Middle frontal gyrus (tissue), 1 donor: ENCODE results near the gene ANGEL2.

ENCODE experiments used
- DNase-seq: peaks from one replicate; pipeline ENCODE4 v3.0.0-alpha.2; 2015; ENCODE audit warnings: low spot score; ENCODE audit errors: extremely low spot score

ANGEL2 gene

DNA sequence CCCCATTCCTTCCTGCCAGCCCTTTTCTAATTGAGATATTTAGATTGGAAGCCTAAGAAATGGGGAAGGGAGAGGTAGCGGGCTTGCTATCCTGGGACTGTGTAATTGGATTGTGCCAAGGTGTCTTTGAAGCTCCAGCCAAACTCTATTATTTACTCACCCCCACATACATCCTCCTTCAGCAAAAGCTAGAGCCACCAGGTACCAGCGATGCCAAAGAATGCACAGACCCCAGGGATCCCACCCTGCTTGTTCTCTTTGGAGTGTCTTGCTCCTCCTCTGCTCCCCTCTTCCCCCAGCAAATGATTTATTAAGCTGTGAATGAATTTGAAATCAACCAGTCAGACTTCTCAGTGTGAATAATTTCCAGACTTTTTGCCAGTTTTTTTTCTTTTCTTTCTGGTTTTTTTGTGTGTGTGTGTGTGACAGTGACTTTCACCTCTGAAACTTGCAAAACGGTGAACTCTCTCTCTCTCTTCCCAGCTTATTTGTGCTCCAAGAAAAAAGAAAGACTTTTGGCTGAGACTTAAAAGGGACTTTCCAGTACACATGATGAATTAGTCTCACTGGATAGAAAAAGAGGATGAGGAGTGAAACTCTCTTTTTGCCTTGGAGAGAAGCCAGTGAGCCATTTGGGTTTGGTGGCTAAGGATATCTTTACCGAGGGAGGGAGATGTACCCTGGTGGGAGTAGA, 63.6 kb downstream of the ANGEL2 start:
- DNase-seq: no peak

DNA sequence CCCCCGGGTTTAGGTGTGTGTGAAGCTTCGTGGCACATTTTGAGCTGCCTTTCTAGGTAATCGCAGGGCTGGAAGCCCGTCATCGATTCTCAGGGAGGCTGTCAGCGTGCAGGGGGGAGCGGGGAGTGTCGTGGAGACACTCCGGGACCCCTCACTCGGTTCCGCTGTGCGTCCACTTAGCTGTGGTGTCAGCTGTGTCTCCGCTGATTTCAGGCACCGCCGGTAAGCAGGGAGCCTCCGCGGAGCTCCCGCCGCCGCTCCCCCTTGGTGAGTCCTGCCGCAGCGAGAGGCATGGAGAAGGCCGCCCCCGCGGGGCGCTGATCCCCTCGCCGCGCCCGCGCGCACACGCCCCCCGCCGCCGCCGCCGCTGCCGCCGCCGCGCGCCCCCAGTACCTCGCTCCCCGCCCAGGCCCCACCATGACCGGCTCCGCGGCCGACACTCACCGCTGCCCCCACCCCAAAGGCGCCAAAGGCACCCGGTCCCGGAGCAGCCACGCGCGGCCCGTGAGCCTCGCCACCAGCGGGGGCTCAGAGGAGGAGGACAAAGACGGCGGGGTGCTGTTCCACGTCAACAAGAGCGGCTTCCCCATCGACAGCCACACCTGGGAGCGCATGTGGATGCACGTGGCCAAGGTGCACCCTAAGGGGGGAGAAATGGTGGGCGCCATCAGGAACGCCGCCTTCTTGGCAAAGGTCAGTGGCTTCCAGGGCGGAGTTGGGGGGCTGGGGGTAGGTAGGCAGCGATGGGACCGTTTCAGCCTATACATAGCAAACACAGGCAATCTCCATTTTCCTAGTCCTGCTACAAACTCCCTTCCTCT, 64.3 kb downstream of the ANGEL2 start:
- no peak for DNase-seq

DNA sequence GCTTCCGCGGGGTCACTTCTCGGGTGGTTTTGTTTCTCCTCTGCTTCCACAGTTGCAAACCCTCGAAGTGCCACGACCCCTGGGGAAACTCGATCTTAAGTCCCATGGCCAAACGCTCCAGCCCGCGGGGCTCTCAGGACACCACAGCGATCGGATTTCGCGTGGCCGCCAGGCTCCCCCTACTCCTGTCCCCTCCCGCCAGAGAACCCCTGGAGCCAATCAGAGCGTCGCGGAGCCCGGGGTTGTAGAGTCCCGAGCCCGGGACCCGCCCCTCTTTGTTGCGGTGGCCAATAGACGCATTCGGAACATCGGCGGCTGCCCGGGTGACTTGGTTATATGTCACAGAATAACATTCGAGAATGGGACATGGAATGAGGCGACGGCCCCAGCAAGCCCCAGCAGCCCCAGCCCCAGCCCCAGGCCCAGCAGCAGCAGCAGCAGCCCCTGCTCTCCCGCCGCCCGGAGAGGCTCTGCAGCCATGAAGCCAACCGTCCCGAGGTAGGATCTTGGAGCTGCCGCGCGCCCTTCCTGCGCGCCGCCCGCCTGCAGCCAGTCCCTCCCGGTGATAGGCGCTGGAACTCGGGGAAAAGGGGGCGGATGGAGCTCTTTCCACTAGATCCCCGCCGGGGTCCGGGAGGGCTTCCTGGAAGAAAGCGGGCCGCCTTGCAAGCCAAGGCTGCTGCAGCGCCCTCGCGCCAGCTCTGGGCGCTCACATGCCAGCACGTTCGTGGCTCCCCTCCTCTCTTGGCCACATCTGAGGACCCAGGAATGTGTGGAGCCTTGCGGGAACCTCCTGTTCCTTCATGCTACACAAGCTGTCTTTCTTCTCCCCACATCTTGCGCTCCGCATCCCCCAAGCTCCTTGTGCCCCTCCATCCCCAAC, 65.2 kb downstream of the ANGEL2 start, which contains the start of gene VASH2:
VASH2 (plus strand) TSS at position 299 of the 883 bp plus-strand sequence. CDS start 1,002 bp downstream, outside the sequence.
- peak; percentile 76 for DNase-seq

DNA sequence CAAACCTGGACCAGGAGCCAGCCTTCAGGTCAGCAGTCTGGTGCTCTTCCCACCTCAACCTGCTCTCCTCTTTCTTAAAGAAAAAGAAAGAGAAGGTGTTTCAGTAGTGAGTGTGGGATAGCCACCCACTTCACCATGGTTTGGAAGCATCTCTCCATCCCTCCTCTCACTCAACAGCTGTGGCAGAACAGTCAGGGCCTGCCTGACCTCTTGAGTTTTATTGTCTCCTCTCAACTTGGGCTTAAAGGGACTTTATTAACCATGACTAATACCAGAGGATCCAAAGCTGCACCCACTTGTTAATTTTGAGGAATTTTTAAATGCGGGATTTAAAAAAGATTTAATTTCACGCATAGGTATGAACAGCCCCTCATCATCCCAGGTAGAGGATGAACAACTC, 65.9 kb downstream of the ANGEL2 start:
- DNase-seq: no peak

DNA sequence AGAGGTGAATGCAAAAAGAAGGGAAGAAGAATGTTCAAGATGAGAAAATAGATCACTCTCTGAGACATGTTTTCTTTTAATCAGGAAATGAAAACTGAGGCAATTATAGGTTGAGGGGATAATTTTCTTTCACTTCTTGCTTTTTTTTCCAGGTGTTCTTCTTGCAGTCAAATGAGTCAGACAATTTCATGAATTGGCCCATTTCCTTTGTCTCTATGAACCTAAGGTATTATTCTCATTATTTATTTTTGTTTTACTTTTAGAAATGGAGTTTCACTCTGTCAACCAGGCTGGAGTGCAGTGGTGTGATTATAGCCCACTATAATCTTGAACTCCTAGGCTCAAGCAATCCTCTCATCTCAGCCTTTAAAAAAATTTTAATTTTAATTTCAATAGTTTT, 68.8 kb downstream of the ANGEL2 start:
- DNase-seq: no peak

DNA sequence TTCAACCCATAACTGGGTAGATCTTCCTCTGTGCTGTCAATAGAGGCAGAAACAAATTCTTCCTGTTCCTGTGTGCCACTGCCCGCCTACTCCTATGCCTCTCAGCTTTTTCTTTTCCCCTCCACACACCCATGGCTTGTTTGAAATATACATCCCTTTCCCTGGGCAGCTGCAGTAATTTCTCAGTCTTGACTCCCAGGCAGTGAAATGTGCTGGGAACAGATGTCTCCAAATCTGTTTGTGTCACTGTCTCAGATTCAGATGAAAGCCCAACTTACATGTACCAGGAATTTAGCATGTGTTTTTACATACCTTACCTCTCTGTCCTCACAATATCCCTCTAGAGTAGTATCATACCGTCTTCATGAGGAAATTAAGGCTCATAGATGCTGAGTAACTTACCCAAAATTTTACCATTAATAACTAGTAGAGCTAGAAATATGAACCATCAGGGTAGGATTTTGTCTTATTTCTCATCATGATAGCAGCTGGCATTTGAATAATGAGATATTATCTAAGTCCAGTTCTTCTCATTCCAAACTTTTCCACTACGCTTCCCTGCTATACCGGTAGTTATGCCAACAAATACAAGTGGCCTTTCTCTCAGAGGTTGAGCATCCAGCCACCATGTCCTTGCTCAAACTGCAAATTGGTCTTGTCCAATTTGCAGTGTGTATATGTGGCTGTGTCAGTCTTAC, 70.1 kb downstream of the ANGEL2 start:
- no peak for DNase-seq

DNA sequence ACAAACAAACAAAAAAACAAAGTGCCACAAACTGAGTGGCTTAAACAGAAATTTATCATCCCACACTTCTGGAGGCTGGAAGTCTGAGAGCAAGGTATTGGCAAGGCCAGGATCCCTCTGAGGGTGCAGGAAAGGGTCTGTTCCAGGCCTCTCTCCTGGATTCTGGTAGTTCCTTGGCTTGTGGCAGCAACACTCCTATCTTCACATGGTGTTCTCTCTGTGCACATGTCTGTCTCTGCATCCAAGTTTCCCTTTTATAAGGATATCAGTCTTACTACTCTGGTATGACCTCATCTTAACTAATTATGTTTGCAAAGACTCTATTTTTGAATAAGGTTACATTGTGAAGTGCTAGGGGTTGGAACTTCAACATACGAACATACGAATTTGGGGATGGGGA, 70.6 kb downstream of the ANGEL2 start:
- DNase-seq: no peak

DNA sequence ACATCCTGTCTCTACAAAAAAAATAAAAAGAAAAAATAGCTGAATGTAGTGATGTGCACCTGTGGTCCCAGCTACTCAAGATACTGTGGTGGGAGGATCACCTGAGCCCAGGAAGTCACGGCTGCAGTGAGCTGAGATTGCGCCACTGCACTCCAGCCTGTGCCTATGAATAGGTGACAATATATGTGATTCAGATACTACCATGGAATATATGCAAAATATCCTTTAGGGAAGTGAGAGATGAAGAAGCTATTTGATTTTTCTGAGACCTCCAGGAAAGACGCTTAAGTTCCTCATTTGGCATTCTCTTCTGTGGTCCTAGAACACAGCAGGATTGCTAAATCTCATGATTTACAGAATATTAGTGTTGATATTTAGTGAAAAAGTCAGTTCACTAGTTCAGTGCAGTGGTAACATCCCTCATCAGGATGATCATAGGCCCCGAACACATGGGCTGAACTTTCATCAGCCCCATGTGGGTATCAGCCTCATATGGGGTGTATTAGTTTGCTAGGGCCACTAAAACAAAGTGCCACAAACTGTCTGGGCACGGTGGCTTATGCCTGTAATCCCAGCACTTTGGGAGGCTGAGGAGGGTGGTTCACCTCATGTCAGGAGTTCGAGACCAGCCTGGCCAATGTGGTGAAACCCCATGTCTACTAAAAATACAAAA, 71.3 kb downstream of the ANGEL2 start:
- no peak for DNase-seq

DNA sequence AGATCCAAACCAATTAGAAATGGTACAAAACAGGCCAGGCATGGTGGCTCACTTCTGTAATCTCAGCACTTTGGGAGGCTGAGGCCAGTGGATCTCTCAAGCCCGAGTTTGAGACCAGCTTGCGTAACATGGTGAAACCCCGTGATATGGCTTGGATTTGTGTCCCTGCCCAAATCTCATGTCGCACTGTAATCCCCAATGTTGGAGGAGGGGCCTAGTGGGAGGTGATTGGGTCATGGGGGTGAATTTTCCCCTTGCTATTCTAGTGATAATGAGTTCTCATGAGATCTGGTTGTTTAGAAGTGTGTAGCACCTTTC, 72.3 kb downstream of the ANGEL2 start:
- no peak for DNase-seq

DNA sequence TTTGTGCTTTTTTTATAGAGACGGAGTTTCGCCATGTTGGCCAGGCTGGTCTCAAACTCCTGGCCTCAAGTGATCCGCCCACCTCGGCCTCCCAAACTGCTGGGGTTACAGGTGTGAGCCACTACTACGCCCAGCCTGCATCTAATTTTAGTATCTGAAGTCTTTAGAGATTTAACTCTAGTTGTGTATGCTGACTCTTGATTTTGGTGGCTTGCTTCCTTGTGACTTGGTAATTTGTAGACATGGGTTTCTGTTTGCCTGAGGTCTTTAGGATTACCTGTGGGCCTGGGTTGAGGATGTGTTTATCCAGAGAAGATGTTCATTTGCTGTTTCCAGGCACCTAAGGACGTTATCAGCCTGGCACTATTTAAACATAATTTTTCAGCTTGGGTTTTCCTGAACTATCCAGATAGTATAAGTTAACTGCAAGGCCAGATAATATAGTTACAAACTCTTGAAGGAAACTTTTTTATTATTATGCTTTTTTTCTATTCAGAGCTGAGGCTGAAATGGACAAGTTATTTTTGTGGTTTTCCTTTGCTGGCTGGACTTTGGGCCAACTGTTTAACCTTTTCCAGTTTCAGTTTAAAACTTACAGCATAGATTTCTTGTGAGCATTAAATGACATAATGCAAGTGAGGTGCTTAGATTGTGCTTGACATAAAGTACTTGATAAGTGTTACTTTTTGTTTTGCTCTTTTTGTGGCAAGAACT, 72.8 kb downstream of the ANGEL2 start:
- DNase-seq: no peak
